ENCODE data around the gene SEMA5B.

DNA sequence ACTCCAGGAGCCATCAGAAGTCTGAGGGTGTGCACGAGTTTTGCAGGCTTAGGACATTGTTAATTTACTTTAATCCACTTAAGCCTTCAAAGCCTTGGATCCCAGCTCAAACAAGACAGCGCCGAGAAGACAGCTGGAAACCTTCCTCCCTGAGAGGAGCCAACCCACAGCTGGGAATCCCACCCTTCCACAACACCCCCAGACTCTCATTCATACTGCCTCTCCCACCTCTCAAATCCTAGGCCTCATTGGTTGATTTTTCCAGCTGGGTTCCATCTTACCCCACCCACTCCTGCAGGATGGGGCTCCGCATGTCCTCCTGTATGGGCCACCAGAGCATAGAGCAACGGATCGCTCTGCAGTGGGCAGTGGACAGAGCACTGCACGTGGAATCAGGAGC, 80.4 kb downstream of the SEMA5B start:
- TF ChIP-seq, protein P1, sequence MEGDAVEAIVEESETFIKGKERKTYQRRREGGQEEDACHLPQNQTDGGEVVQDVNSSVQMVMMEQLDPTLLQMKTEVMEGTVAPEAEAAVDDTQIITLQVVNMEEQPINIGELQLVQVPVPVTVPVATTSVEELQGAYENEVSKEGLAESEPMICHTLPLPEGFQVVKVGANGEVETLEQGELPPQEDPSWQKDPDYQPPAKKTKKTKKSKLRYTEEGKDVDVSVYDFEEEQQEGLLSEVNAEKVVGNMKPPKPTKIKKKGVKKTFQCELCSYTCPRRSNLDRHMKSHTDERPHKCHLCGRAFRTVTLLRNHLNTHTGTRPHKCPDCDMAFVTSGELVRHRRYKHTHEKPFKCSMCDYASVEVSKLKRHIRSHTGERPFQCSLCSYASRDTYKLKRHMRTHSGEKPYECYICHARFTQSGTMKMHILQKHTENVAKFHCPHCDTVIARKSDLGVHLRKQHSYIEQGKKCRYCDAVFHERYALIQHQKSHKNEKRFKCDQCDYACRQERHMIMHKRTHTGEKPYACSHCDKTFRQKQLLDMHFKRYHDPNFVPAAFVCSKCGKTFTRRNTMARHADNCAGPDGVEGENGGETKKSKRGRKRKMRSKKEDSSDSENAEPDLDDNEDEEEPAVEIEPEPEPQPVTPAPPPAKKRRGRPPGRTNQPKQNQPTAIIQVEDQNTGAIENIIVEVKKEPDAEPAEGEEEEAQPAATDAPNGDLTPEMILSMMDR (conservative IDR thresholded peaks at IDR 0.05; ENCODE audit: low read depth in 2 of 2), result no peak
- TF ChIP-seq EZH2 (IDR thresholded peaks at IDR 0.05; ENCODE audit: low read depth, unreplicated experiment) (no peak), POLR2AphosphoS5 (IDR thresholded peaks at IDR 0.05; ENCODE audit: low read depth) (no peak), EZH2phosphoT487 (IDR thresholded peaks at IDR 0.05; ENCODE audit: unreplicated experiment) (no peak), ZNF331 (CRISPR knock-in tag; IDR thresholded peaks at IDR 0.05; ENCODE audit: low read depth) (no peak), NANOG (IDR thresholded peaks at IDR 0.05; ENCODE audit: borderline replicate concordance) (no peak), JUNB (IDR thresholded peaks at IDR 0.05; ENCODE audit: unreplicated experiment) (no peak), ZNF114 (CRISPR knock-in tag; IDR thresholded peaks at IDR 0.05) (no peak), STAT1 (IDR thresholded peaks at IDR 0.05; ENCODE audit: unreplicated experiment) (no peak), CREB1 (CRISPR knock-in tag; IDR thresholded peaks at IDR 0.05; ENCODE audit: low read depth) (no peak)
- TF ChIP-seq, protein P2, sequence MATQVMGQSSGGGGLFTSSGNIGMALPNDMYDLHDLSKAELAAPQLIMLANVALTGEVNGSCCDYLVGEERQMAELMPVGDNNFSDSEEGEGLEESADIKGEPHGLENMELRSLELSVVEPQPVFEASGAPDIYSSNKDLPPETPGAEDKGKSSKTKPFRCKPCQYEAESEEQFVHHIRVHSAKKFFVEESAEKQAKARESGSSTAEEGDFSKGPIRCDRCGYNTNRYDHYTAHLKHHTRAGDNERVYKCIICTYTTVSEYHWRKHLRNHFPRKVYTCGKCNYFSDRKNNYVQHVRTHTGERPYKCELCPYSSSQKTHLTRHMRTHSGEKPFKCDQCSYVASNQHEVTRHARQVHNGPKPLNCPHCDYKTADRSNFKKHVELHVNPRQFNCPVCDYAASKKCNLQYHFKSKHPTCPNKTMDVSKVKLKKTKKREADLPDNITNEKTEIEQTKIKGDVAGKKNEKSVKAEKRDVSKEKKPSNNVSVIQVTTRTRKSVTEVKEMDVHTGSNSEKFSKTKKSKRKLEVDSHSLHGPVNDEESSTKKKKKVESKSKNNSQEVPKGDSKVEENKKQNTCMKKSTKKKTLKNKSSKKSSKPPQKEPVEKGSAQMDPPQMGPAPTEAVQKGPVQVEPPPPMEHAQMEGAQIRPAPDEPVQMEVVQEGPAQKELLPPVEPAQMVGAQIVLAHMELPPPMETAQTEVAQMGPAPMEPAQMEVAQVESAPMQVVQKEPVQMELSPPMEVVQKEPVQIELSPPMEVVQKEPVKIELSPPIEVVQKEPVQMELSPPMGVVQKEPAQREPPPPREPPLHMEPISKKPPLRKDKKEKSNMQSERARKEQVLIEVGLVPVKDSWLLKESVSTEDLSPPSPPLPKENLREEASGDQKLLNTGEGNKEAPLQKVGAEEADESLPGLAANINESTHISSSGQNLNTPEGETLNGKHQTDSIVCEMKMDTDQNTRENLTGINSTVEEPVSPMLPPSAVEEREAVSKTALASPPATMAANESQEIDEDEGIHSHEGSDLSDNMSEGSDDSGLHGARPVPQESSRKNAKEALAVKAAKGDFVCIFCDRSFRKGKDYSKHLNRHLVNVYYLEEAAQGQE (IDR thresholded peaks at IDR 0.05; ENCODE audit: unreplicated experiment), result no peak
- TF ChIP-seq, protein P3, sequence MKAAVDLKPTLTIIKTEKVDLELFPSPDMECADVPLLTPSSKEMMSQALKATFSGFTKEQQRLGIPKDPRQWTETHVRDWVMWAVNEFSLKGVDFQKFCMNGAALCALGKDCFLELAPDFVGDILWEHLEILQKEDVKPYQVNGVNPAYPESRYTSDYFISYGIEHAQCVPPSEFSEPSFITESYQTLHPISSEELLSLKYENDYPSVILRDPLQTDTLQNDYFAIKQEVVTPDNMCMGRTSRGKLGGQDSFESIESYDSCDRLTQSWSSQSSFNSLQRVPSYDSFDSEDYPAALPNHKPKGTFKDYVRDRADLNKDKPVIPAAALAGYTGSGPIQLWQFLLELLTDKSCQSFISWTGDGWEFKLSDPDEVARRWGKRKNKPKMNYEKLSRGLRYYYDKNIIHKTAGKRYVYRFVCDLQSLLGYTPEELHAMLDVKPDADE (IDR thresholded peaks at IDR 0.05), result no peak
- TF ChIP-seq, protein P4, sequence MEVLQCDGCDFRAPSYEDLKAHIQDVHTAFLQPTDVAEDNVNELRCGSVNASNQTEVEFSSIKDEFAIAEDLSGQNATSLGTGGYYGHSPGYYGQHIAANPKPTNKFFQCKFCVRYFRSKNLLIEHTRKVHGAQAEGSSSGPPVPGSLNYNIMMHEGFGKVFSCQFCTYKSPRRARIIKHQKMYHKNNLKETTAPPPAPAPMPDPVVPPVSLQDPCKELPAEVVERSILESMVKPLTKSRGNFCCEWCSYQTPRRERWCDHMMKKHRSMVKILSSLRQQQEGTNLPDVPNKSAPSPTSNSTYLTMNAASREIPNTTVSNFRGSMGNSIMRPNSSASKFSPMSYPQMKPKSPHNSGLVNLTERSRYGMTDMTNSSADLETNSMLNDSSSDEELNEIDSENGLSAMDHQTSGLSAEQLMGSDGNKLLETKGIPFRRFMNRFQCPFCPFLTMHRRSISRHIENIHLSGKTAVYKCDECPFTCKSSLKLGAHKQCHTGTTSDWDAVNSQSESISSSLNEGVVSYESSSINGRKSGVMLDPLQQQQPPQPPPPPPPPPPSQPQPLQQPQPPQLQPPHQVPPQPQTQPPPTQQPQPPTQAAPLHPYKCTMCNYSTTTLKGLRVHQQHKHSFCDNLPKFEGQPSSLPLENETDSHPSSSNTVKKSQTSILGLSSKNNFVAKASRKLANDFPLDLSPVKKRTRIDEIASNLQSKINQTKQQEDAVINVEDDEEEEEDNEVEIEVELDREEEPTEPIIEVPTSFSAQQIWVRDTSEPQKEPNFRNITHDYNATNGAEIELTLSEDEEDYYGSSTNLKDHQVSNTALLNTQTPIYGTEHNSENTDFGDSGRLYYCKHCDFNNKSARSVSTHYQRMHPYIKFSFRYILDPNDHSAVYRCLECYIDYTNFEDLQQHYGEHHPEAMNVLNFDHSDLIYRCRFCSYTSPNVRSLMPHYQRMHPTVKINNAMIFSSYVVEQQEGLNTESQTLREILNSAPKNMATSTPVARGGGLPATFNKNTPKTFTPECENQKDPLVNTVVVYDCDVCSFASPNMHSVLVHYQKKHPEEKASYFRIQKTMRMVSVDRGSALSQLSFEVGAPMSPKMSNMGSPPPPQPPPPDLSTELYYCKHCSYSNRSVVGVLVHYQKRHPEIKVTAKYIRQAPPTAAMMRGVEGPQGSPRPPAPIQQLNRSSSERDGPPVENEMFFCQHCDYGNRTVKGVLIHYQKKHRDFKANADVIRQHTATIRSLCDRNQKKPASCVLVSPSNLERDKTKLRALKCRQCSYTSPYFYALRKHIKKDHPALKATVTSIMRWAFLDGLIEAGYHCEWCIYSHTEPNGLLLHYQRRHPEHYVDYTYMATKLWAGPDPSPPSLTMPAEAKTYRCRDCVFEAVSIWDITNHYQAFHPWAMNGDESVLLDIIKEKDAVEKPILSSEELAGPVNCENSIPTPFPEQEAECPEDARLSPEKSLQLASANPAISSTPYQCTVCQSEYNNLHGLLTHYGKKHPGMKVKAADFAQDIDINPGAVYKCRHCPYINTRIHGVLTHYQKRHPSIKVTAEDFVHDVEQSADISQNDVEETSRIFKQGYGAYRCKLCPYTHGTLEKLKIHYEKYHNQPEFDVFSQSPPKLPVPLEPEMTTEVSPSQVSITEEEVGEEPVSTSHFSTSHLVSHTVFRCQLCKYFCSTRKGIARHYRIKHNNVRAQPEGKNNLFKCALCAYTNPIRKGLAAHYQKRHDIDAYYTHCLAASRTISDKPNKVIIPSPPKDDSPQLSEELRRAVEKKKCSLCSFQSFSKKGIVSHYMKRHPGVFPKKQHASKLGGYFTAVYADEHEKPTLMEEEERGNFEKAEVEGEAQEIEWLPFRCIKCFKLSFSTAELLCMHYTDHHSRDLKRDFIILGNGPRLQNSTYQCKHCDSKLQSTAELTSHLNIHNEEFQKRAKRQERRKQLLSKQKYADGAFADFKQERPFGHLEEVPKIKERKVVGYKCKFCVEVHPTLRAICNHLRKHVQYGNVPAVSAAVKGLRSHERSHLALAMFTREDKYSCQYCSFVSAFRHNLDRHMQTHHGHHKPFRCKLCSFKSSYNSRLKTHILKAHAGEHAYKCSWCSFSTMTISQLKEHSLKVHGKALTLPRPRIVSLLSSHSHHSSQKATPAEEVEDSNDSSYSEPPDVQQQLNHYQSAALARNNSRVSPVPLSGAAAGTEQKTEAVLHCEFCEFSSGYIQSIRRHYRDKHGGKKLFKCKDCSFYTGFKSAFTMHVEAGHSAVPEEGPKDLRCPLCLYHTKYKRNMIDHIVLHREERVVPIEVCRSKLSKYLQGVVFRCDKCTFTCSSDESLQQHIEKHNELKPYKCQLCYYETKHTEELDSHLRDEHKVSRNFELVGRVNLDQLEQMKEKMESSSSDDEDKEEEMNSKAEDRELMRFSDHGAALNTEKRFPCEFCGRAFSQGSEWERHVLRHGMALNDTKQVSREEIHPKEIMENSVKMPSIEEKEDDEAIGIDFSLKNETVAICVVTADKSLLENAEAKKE (CRISPR knock-in tag; IDR thresholded peaks at IDR 0.05), result no peak
